H9 (cell line): ENCODE results near the gene ARHGAP31. TPM values are rescaled to one million over a fixed set of nuclear protein-coding genes. Genes with fewer than 3 reads are reported as not detected.
"Not testable (repeated sequence)": the region's sequence is repeated elsewhere in the genome, so short reads cannot be mapped to it uniquely, and the experiment has no call there.

Source experiments
- DNase-seq: peaks from one replicate; pipeline ENCODE4 v3.0.0-alpha.2; 2017
- H2AFZ ChIP-seq: one replicate; pipeline ENCODE4 v1.6.1; 2013; ENCODE audit warnings: mild to moderate bottlenecking, low read length, control low read depth, moderate library complexity
- H2AK5ac ChIP-seq: 2 replicates; pipeline ENCODE4 v1.6.1; 2013; ENCODE audit warnings: low read length, control low read depth, mixed read lengths; ENCODE audit not compliant: insufficient read length
- H2BK120ac ChIP-seq: one replicate; pipeline ENCODE4 v1.6.1; 2013; ENCODE audit warnings: low read depth, mild to moderate bottlenecking, low read length, control low read depth, inconsistent platforms; ENCODE audit not compliant: poor library complexity, severe bottlenecking
- H2BK12ac ChIP-seq: 2 replicates; pipeline ENCODE4 v1.6.1; 2013; ENCODE audit warnings: low read length, control low read depth, mixed read lengths, low read depth; ENCODE audit not compliant: insufficient read length
- H2BK15ac ChIP-seq: 2 replicates; pipeline ENCODE4 v1.6.1; 2013; ENCODE audit warnings: low read depth, low read length, control low read depth
- H2BK20ac ChIP-seq: one replicate; pipeline ENCODE4 v1.6.1; 2013; ENCODE audit warnings: low read depth, mild to moderate bottlenecking, low read length, control low read depth, inconsistent platforms; ENCODE audit not compliant: poor library complexity, severe bottlenecking
- H2BK5ac ChIP-seq: 2 replicates; pipeline ENCODE4 v1.6.1; 2013; ENCODE audit warnings: low read length, control low read depth, mixed read lengths; ENCODE audit not compliant: insufficient read length
- H3K14ac ChIP-seq: 2 replicates; pipeline ENCODE4 v1.6.1; 2013; ENCODE audit warnings: low read length, control low read depth; ENCODE audit not compliant: insufficient read depth
- H3K18ac ChIP-seq: 2 replicates; pipeline ENCODE4 v1.6.1; 2013; ENCODE audit warnings: low read depth, mild to moderate bottlenecking, mixed read lengths, low read length, control low read depth; ENCODE audit not compliant: insufficient read length
- H3K23ac ChIP-seq: 2 replicates; pipeline ENCODE4 v1.6.1; 2013; ENCODE audit warnings: low read length, control low read depth, mixed read lengths, low read depth; ENCODE audit not compliant: insufficient read length
- H3K23me2 ChIP-seq: 2 replicates; pipeline ENCODE4 v1.6.1; 2013; ENCODE audit warnings: low read depth, mild to moderate bottlenecking, mixed read lengths, low read length, control low read depth; ENCODE audit not compliant: insufficient read length, poor library complexity, severe bottlenecking
- H3K27ac ChIP-seq: 2 replicates; pipeline ENCODE4 v1.5.1; 2013; ENCODE audit warnings: low read length, control low read depth, mixed read lengths, low read depth; ENCODE audit not compliant: insufficient read length
- H3K27me3 ChIP-seq: 2 replicates; pipeline ENCODE4 v1.6.1; 2013; ENCODE audit warnings: low read length, control low read depth, inconsistent platforms; ENCODE audit not compliant: insufficient read depth
- H3K4ac ChIP-seq: 2 replicates; pipeline ENCODE4 v1.6.1; 2013; ENCODE audit warnings: low read depth, mild to moderate bottlenecking, control low read depth, inconsistent platforms, low read length, moderate library complexity
- H3K4me1 ChIP-seq: 2 replicates; pipeline ENCODE4 v1.6.1; 2013; ENCODE audit warnings: low read length, control low read depth, inconsistent platforms; ENCODE audit not compliant: insufficient read depth
- H3K4me2 ChIP-seq: 2 replicates; pipeline ENCODE4 v1.6.1; 2013; ENCODE audit warnings: low read length, control low read depth, mixed read lengths; ENCODE audit not compliant: insufficient read length, insufficient read depth
- H3K56ac ChIP-seq: 2 replicates; pipeline ENCODE4 v1.6.1; 2013; ENCODE audit warnings: low read depth, mild to moderate bottlenecking, mixed read lengths, low read length, control low read depth; ENCODE audit not compliant: insufficient read length
- H3K79me1 ChIP-seq: 2 replicates; pipeline ENCODE4 v1.6.1; 2013; ENCODE audit warnings: low read depth, mild to moderate bottlenecking, moderate library complexity, low read length, control low read depth, inconsistent platforms; ENCODE audit not compliant: insufficient read depth, poor library complexity, severe bottlenecking
- H3K79me2 ChIP-seq: 2 replicates; pipeline ENCODE4 v1.6.1; 2013; ENCODE audit warnings: low read length, control low read depth, inconsistent platforms; ENCODE audit not compliant: insufficient read depth
- H3K9ac ChIP-seq: 2 replicates; pipeline ENCODE4 v1.6.1; 2013; ENCODE audit warnings: low read length, control low read depth, mixed read lengths; ENCODE audit not compliant: insufficient read length; ENCODE audit errors: extremely low read depth
- H3K9me3 ChIP-seq: one replicate; pipeline ENCODE4 v1.6.1; 2013; ENCODE audit warnings: low read depth, low read length, inconsistent platforms; ENCODE audit not compliant: control insufficient read depth
- H3T11ph ChIP-seq: one replicate; pipeline ENCODE4 v1.6.1; 2013; ENCODE audit warnings: mild to moderate bottlenecking, low read length, control low read depth, inconsistent platforms
- H4K20me1 ChIP-seq: one replicate; pipeline ENCODE4 v1.6.1; 2013; ENCODE audit not compliant: control insufficient read depth, insufficient read length, insufficient read depth
- H4K5ac ChIP-seq: 2 replicates; pipeline ENCODE4 v1.6.1; 2013; ENCODE audit warnings: low read depth, mild to moderate bottlenecking, mixed read lengths, low read length, control low read depth; ENCODE audit not compliant: insufficient read length
- H4K8ac ChIP-seq: replicated peaks from 2 replicates; pipeline ENCODE4 v1.6.1; 2013; ENCODE audit warnings: low read length, control low read depth, mixed read lengths, low read depth; ENCODE audit not compliant: insufficient read length
- H4K91ac ChIP-seq: 2 replicates; pipeline ENCODE4 v1.6.1; 2013; ENCODE audit warnings: low read depth, mild to moderate bottlenecking, moderate library complexity, mixed read lengths, low read length, control low read depth; ENCODE audit not compliant: insufficient read length
- H3K27ac Mint-ChIP-seq, 3 experiments: 2 replicates in 2 of 3; 3 replicates in 1 of 3; pipeline ENCODE4 v1.8.0; 2020 to 2021; ENCODE audit warnings: mixed read lengths in 3 of 3, mild to moderate bottlenecking in 1 of 3, moderate library complexity in 1 of 3
- H3K27me3 Mint-ChIP-seq: 2 replicates; pipeline ENCODE4 v1.8.0; 2021; ENCODE audit warnings: low read depth, mild to moderate bottlenecking, moderate library complexity, mixed read lengths
- H3K36me3 Mint-ChIP-seq, 3 experiments: 2 replicates in 2 of 3; 3 replicates in 1 of 3; pipeline ENCODE4 v1.8.0; 2020 to 2021; ENCODE audit warnings: low read depth in 3 of 3, mixed read lengths in 3 of 3; ENCODE audit not compliant: insufficient read depth in 1 of 3
- H3K4me1 Mint-ChIP-seq, 2 experiments: 2 replicates each; pipeline ENCODE4 v1.8.0; 2020; ENCODE audit warnings: mixed read lengths in 2 of 2
- H3K4me3 Mint-ChIP-seq, 2 experiments: 2 replicates in 1 of 2; 3 replicates in 1 of 2; pipeline ENCODE4 v1.8.0; 2020 to 2021; ENCODE audit warnings: mild to moderate bottlenecking in 2 of 2, mixed read lengths in 2 of 2, moderate library complexity in 1 of 2
- H3K9me3 Mint-ChIP-seq, 2 experiments: 2 replicates in 1 of 2; 3 replicates in 1 of 2; pipeline ENCODE4 v1.8.0; 2020; ENCODE audit warnings: mild to moderate bottlenecking in 2 of 2, mixed read lengths in 2 of 2, moderate library complexity in 1 of 2
- WGBS: extraction: QIAGEN DNeasy Blood & Tissue Kit; methylation state at CpG from one replicate; pipeline ENCODE4 v1.1.7; 2013; ENCODE audit warnings: missing lambda C conversion rate, low lambda C conversion rate, mixed read lengths; ENCODE audit not compliant: insufficient read length; ENCODE audit errors: extremely low coverage; 5-methylcytosine and 5-hydroxymethylcytosine counted together
- total RNA-seq: library from RNA; stranded (reverse); gene quantifications from 2 replicates; pipeline ENCODE4 v1.2.1, GENCODE V29; 2021
- TF ChIP-seq, protein P1 (sequence below): fragments of 200-600 bp; sonication (generic); conservative IDR thresholded peaks from 3 replicates; pipeline ENCODE4 v1.8.0; 2021; ENCODE audit warnings: antibody characterized with exemption, mild to moderate bottlenecking

ARHGAP31 gene
- total RNA-seq, 1 experiment from 2014 or later: 2.2 TPM

DNA sequence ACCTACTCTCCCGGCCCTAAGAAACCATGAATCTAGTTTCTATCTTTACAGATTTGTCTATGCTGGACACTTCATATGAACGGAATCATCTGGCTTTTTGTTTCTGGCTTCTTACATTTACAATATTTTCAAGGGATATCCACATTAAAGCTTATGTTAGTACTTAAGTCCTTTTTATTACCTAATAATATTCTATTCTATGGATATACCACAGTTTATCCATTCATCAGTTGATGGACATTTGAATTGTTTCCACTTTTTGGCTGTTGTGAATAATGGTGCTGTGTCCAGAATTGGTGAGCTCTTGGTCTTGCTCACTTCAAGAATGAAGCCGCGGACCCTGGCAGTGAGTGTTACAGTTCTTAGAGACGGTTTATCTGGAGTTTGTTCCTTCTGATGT, 42.6 kb downstream of the ARHGAP31 start:
- DNase-seq: no peak
- no peak overlapping the region for H4K5ac ChIP-seq
- no peak overlapping the region for H3K9ac ChIP-seq
- H2BK5ac ChIP-seq: no peak overlapping the region
- H3K27me3 ChIP-seq: no peaks in the 10 kb centered on the region
- Mint-ChIP-seq H3K36me3 (peaks cover 0 to 10% (median 0%) of the 10 kb centered on the region in 3 experiments; a peak in 6 of 7 replicates), H3K27ac (no peak overlapping the region), H3K4me1 (peaks cover 7% of the 10 kb centered on the region in 2 experiments; a peak in 3 of 4 replicates), H3K9me3 (peaks cover 2 to 10% of the 10 kb centered on the region in 2 experiments), H3K27me3 (no peaks in the 10 kb centered on the region; the same call in 1 of the 2 replicates), H3K4me3 (no peak overlapping the region)
- no peaks in the 10 kb centered on the region for H3K79me1 ChIP-seq
- no CpG with 5 or more reads among the region's 5 CpGs for WGBS
- H3K79me2 ChIP-seq: no peaks in the 10 kb centered on the region
- no peaks in the 10 kb centered on the region for H3K23me2 ChIP-seq
- no peaks in the 10 kb centered on the region for H3K9me3 ChIP-seq
- no peak overlapping the region for H3T11ph ChIP-seq
- H3K4me2 ChIP-seq: no peak overlapping the region
- H3K18ac ChIP-seq: no peak overlapping the region
- no peak overlapping the region for H3K27ac ChIP-seq
- H2AFZ ChIP-seq: no peak overlapping the region
- no peaks in the 10 kb centered on the region for H4K20me1 ChIP-seq
- no peak overlapping the region for H2AK5ac ChIP-seq
- no peak overlapping the region for H3K14ac ChIP-seq
- H3K56ac ChIP-seq: no peak overlapping the region
- H3K23ac ChIP-seq: no peak overlapping the region
- TF ChIP-seq, protein P1, sequence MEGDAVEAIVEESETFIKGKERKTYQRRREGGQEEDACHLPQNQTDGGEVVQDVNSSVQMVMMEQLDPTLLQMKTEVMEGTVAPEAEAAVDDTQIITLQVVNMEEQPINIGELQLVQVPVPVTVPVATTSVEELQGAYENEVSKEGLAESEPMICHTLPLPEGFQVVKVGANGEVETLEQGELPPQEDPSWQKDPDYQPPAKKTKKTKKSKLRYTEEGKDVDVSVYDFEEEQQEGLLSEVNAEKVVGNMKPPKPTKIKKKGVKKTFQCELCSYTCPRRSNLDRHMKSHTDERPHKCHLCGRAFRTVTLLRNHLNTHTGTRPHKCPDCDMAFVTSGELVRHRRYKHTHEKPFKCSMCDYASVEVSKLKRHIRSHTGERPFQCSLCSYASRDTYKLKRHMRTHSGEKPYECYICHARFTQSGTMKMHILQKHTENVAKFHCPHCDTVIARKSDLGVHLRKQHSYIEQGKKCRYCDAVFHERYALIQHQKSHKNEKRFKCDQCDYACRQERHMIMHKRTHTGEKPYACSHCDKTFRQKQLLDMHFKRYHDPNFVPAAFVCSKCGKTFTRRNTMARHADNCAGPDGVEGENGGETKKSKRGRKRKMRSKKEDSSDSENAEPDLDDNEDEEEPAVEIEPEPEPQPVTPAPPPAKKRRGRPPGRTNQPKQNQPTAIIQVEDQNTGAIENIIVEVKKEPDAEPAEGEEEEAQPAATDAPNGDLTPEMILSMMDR: no peak
- no peak overlapping the region for H4K8ac ChIP-seq
- no peak overlapping the region for H4K91ac ChIP-seq
- no peak overlapping the region for H2BK12ac ChIP-seq
- no peaks in the 10 kb centered on the region; the same call in 1 of the 2 replicates for H3K4me1 ChIP-seq
- H2BK20ac ChIP-seq: no peak overlapping the region
- no peak overlapping the region for H3K4ac ChIP-seq
- H2BK15ac ChIP-seq: no peak overlapping the region
- no peak overlapping the region for H2BK120ac ChIP-seq

DNA sequence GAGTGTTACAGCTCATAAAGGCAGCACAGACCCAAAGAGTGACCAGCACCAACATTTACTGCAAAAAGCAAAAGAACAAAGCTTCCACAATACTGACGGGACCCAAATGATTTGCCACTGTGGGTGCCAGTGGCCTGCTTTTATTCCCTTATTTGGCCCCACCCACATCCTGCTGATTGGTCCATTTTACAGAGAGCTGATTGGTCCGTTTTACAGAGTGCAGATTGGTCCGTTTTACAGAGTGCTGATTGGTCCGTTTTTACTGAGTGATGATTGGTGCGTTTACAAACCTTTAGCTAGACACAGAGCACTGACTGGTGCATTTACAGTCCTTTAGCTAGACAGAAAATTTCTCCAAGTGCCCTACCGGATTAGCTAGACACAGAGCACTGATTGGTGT, 43.2 kb downstream of the ARHGAP31 start:
- not testable (repeated sequence) for H2BK12ac ChIP-seq, H2BK120ac ChIP-seq, H3K27ac ChIP-seq, H3K79me2 ChIP-seq, H4K5ac ChIP-seq, H2BK5ac ChIP-seq, H2BK20ac ChIP-seq, H4K8ac ChIP-seq, H4K91ac ChIP-seq, H3K9ac ChIP-seq, H3K4me1 Mint-ChIP-seq, H3K4me3 Mint-ChIP-seq, H3K4me1 ChIP-seq, H3K4ac ChIP-seq, H3K27me3 ChIP-seq, H3K9me3 Mint-ChIP-seq, H3K36me3 Mint-ChIP-seq, H3K56ac ChIP-seq, H3K79me1 ChIP-seq, H2AFZ ChIP-seq, H3K23ac ChIP-seq, H2AK5ac ChIP-seq, H3K23me2 ChIP-seq, H3K27me3 Mint-ChIP-seq, H3K18ac ChIP-seq, H3T11ph ChIP-seq, H3K4me2 ChIP-seq, H4K20me1 ChIP-seq, H2BK15ac ChIP-seq, H3K27ac Mint-ChIP-seq, H3K9me3 ChIP-seq, H3K14ac ChIP-seq, DNase-seq
- no CpG with 5 or more reads among the region's 6 CpGs for WGBS
